SW480 (cell line): ENCODE data around the gene C12orf43.

Experiments
- DNase-seq: peaks from one replicate; pipeline ENCODE4 v3.0.0-alpha.2; 2016; ENCODE audit warnings: low spot score

C12orf43 gene

DNA sequence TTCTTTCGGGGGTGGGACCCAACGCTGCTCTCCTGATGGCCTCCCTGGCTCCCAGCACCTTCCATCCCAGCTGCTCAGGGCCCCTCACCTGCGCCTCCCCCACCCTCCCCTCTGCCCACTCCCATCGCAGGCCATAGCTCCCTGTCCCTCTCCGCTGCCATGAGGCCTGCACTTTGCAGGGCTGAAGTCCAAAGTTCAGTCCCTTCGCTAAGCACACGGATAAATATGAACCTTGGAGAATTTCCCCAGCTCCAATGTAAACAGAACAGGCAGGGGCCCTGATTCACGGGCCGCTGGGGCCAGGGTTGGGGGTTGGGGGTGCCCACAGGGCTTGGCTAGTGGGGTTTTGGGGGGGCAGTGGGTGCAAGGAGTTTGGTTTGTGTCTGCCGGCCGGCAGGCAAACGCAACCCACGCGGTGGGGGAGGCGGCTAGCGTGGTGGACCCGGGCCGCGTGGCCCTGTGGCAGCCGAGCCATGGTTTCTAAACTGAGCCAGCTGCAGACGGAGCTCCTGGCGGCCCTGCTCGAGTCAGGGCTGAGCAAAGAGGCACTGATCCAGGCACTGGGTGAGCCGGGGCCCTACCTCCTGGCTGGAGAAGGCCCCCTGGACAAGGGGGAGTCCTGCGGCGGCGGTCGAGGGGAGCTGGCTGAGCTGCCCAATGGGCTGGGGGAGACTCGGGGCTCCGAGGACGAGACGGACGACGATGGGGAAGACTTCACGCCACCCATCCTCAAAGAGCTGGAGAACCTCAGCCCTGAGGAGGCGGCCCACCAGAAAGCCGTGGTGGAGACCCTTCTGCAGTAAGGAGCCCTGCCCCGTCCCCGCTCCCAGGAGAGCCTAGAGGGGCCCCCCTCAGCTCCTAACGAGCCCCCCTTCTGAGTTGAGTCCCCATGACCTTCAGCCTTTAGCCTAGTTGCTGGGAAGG lies 37.7 kb downstream of the C12orf43 start, which contains the start of gene HNF1A:
TSS of gene HNF1A (plus strand) at position 248 of the 924 bp plus-strand sequence. CDS start at position 474, 226 bp downstream.
- DNase-seq, result peak; percentile 52

DNA sequence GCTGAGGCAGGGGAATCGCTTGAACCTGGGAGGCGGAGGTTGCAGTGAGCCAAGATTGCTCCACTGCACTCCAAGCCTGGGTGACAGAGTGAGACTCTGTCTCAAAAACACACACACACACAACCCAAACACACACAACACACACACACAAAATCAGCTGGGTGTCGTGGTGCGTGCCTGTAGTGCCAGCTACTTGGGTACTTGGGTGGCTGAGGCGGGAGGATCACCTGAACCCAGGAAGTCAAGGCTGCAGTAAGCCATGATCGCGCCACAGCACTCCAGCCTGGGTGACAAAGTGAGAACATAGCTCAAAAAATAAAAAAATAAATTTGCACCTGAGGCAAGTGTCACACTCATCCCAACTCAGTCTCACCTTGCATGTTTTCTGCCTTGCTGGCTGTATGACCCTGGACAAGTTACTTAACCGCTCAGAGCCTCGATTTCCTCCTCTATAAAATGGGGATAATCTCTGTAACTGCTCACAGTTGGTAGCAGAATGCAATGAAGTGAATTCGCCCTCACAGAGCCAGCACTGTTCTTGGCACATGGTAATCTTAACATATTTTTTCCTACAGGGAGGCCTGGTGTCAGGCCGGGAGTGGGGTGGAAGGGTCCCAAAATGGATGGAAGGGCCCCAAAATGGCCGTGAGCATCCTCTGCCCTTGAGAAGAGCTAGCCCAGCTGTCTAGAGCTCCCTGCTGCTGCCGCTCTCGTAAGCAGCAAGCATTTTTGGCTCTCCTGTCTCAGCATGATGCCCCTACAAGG lies 38.6 kb downstream of the C12orf43 start:
- DNase-seq, result no peak

DNA sequence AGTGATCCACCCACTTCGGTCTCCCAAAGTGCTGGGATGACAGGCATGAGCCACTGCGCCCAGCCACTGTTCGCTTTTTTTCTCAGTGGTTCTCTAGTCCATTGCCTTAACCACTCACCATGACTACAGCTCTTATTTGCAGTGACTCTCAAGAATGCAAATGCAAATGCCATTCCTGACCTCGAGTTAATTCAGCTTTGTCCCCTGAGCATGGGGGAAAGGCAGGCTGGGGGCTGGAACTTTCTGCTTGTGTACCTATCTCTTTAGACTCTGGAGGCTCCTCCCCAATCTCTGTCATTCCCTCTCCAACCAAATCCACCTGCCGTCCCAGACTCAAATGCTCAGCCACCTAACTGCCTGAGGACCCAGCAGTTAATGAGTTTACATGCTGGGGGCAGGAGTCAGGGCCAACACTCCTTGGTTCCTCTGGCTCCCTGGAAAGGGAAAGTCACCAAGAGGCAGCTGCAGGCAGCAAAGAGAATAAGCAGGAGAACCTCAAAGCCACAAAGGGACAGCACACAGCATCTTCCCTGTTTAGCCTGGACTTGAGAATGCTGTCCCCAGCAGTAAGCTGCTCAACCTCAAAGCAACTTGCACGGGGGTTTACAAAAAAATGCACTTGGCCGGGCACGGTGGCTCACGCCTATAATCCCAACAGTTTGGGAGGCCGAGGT lies 43.3 kb downstream of the C12orf43 start:
- no peak for DNase-seq

GRCh38 chr12:120971299-120972180 lies 44.7 kb downstream of the C12orf43 start:
- DNase-seq, result peak; percentile 73

GRCh38 chr12:120970310-120970709 lies 46.0 kb downstream of the C12orf43 start:
- DNase-seq, result no peak

- DNase-seq, result no peak
These were observed 50.7 kb downstream of the C12orf43 start for GRCh38 chr12:120965534-120966091.

- DNase-seq, result no peak
These were observed 52.0 kb downstream of the C12orf43 start for GRCh38 chr12:120964298-120964697.

GRCh38 chr12:120962532-120963020 lies 53.7 kb downstream of the C12orf43 start:
- DNase-seq, result no peak

DNA sequence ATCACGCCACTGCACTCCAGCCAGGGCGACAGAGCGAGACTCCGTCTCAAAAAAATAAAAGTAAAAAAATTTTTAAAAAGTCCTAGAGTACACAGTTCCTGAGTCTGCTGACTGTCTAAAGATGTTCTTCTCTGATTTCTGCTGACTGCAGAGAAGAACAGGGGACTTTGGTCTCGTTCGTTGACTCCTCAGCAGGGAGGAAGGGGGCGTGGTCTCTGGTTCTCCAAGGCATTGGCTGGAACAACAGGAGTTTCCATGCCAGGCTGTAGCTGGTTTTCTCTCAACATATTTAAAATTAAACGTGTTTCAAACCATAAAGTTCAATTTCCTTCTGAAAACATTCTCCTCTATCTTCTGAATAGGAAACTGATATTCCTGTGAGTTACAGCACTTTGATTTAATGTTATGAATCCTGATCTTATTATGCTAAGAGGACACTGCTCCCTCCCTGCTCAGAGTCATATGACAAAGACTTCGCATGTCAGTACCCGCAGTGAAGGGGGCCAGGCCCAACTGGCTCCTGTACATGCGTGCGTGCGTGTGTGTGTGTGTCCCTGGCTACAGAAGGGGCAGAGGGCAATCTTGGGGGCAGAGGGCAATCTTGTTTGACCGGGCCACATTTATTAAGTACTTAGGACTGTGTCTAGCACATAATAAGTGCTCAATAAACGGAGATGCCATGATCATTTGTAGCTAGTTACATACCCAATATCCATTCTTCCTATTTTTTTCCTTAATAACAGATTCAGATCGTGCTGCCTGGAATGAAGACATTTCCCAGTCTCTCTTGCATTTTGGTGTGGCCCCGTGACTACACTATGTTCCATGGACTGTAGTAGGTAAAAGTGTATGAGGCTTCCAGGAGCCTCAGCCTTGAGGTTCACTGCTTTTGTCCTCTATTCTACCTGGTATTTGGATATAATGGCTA lies 54.4 kb downstream of the C12orf43 start:
- no peak for DNase-seq

- DNase-seq, result no peak
These were observed 55.6 kb downstream of the C12orf43 start for GRCh38 chr12:120960657-120961056.

GRCh38 chr12:120959111-120959878 lies 57.0 kb downstream of the C12orf43 start:
- DNase-seq, result no peak

GRCh38 chr12:120956579-120957300 lies 59.5 kb downstream of the C12orf43 start:
- DNase-seq, result no peak

- DNase-seq, result no peak
These were observed 61.1 kb downstream of the C12orf43 start for GRCh38 chr12:120955232-120955631.

DNA sequence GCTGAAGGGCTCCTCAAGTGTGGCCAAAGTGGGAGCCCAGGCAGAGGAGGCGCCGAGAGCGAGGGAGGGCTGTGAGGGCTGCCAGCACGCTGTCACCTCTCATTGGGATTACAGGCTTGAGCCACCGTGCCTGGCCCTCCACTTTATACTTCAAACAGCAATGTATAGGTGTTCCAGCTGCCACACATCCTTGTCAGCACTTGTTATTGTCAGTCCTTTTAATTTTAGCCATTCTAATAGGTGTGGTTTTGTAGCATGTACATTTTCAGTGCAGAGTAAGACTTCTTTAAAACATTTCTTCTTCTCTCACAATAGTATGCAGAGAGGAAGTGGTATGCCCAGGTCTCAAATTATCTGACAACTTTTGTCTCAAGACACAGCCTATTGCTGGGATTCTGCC lies 65.5 kb downstream of the C12orf43 start:
- DNase-seq, result no peak
